GM18519 (cell line): Measurements from ENCODE around the gene ENO1.
"Not testable (repeated sequence)": the region's sequence is repeated elsewhere in the genome, so short reads cannot be mapped to it uniquely, and the experiment has no call there.

Experiments used
- ATAC-seq: cut with Tn5 transposase; IDR thresholded peaks from one replicate; pipeline ENCODE4 v1.9.1; 2021; ENCODE audit warnings: mild to moderate bottlenecking, moderate library complexity; ENCODE audit not compliant: unreplicated experiment, low FRiP score

The ENO1 gene

DNA sequence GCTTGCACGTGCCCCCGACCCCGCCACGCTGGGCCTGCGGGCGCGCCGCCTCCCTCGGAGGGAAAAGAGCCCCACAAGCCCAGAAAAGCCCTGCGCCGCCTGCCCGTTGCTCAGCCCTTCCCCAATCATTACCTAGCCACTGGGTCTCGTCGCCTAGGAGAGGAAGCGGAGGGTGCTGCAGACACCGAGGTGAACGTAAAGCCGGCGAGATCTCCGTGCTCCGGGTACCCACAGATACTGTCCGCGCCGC, at the start of gene ENO1:
TSS of gene ENO1 (minus strand) at position 239 of the 250 bp plus-strand sequence. CDS start 3,778 bp downstream, outside the sequence.
- ATAC-seq: no peak

GRCh38 chr1:8926707-8927694, 48.5 kb upstream of the ENO1 start:
- no peak for ATAC-seq

- ATAC-seq: no peak
These were observed 47.5 kb upstream of the ENO1 start for GRCh38 chr1:8925960-8926359.

DNA sequence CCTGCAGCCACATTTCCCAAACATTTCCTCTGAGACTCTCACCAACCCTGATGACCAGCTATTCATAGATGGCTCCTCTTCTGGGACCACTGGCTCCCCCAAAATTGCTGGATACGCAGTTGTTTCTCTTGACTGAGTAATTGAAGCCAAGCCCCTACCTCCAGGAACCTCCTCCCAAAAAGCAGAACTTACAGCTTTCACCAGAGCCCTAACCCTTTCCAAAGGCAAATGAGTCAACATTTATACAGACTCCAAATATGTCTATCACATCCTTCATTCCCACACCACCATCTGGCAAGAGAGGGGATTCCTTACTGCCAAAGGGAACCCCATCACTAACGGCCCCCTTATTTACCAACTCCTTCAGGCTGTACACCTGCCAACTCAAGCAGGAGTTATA, 46.9 kb upstream of the ENO1 start:
- no peak for ATAC-seq

DNA sequence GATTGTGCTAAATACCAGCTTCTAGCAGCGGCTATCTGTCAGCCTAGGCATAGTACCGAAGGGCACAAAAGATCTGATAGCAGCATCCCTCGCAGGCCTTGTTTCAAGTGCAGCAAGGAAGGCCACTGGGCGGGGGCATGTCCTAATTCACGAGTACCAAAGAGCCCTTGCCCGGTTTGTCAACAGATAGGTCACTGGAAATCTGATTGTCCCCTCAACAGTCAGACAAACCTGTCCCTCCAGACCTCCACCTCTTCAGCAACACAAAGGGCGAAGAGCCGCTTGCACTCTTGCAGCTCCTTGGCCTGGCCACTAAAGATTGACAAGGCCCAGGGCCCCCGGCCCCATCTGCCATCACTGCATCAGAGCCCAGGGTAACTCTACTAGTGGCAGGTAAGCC, 44.5 kb upstream of the ENO1 start:
- no peak for ATAC-seq

DNA sequence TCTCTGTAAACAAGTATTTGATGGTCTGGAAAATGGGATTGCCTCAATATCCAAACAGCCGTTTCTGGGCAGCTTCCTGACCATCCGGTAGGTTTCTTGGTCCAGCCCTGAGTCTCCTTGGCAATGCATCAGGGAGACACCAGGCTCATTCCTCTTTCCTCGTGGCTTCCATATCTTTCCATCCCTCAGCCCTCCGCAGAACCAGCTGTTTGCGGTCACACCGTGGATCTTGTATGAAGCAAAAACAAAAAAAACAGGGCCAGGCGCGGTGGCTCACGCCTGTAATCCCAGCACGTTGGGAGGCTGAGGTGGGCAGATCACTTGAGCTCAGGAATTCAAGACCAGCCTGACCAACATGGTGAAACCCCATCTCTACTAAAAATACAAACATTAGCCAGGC, 39.0 kb upstream of the ENO1 start:
- not testable (repeated sequence) for ATAC-seq

GRCh38 chr1:8915446-8915845, 37.0 kb upstream of the ENO1 start:
- ATAC-seq: no peak

DNA sequence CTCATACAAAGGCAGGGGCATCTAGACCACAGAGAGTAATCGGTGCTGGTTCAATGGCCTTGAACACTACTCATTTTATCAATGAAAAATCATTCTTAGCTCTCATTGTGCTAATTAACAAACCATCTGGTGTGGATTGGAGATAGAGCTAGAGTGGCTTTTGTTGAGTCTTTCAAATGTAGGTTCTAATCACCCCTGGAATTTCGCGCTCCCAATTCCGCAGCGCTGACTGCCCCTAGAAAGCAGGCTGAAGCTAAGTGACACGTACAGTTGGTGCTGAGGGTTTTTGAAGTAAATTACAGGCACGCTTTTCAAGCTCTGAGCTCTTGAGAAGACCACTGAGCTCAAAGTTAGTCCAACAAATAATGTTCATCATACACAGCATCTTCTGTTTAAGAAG, 36.0 kb upstream of the ENO1 start:
- ATAC-seq: no peak

- no peak for ATAC-seq
These were observed 35.0 kb upstream of the ENO1 start for GRCh38 chr1:8913457-8913856.

- no peak for ATAC-seq
These were observed 33.2 kb upstream of the ENO1 start for GRCh38 chr1:8911416-8912309.

- ATAC-seq: no peak
These were observed 32.4 kb upstream of the ENO1 start for GRCh38 chr1:8910914-8911313.

DNA sequence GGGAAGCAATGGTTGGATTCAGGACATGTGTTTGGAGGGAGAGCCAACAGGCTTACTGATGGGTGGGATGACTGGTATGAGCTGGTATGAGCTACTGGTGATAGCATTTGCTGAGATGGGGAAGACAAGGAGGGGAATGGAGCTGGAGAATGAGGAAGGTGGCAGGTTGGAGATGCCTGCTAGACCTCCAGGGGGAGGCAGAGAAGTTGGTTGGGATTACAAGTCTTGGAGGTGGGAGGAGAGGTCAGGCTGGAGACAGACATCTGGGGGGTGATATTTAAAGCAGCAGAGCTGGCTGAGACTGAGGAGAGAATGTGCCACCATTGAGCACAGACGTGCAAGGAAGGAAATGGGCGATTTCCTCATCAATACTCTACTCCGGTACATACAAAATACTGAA, 31.8 kb upstream of the ENO1 start:
- no peak for ATAC-seq

DNA sequence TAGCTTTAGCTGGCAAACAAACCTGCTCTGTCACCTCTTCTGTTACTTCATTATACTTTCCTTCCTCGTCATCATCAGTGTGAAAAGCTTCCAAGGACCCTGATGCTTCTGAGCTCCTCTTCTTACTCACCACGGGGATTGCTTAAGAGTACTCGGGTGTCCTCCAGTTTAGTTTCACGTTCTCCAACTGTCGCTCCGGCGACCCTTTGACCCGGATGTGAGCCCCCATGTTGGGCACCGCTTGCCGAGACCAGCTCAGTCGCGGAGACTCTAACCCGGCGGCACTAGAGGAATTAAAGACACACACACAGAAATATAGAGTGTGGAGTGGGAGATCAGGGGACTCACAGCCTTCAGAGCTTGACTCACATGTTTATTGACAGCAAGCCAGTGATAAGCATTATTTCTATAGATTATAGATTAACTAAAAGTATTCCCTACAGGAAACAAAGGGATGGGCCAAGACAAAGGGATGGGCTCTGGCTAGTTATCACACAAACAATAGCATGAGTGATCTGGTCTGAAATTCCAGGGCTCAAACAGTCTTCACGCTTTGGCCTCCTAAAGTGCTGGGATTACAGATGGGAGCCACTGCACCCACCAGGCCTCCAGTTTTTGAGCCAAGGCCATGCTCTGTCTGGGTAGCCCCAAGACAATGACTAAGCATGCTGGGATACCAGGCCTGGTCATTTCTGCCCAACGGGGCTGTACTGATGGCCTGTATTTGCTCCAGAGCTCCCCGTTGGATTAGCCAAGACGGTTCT, 30.1 kb upstream of the ENO1 start:
- ATAC-seq: no peak

DNA sequence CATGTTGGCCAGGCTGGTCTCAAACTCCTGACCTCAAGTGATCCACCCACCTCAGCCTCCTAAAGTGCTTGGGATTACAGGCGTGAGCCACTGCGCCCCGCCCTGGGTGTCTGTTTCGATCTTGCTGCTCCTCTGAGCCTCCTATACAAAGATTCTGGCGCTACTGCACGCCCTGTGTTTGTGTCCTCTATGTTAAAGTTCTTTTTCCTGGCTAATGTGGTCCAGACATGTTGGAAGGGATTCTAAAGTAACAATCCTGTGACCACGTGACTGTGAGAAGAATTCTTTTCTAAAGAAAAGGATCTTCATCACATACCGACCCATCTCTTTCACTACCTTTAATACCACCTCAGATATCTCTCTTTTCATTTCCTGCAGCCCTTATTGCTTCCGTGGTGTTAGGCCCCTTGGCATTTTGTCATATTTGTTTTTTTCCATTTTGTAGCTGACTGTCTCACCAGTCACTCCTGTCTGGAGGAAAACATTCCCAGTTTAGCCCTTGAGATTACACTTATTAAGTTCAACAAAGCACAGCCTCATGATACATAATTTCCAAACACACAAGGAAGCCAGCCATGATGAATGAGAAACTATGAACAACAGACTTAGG, 27.2 kb upstream of the ENO1 start:
- no peak for ATAC-seq

DNA sequence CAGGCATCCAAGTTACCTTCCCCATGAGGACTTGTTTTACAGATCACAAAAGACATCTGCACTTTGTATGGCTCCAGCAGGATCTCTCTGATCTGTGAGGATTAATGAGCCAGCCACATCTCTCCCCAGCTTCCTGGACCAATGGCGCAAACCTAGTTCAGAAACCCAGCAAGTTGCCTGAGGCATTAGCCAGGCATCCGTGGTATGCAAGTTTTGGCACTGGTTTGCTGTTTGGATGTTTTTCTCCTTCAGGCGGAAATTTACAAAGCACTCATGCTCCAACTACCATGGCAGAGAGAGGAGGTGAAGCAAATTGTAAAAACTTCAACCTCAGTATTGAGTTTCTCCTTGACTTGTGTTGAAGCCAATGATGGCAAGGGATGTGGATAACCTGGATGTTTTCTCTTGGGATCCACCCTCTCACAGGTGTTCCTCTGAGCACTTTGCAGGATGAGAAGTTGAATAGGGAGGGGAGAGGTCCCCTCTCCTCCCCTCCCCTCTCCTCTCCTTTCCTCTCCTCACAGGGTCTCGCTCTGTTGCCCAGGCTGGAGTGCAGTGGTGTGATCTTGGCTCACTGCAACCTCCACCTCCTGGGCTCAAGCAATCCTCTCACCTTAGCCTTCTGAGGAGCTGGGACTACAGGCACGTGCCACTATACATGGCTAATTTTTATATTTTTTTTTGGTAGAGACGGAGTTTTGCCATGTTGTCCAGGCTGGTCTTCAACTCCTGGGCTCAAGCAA, 25.6 kb upstream of the ENO1 start:
- no peak for ATAC-seq

DNA sequence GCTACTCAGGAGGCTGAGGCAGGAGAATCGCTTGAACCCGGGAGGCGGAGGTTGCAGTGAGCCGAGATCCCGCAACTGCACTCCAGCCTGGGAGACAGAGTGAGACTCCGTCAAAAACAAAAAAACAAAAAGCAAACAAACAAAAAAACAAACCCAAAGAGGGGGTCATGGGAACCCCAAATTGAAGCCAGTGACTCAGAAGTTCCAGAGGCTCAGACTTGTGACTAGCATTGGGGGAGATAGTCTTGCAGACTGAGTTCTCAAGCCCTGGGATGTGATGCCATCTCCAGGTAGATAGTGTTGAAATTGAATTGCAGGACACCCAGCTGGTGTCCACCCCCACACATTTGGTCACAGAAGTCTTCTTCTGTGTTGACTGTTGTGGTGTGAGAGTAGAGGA, 24.9 kb upstream of the ENO1 start:
- ATAC-seq: no peak

DNA sequence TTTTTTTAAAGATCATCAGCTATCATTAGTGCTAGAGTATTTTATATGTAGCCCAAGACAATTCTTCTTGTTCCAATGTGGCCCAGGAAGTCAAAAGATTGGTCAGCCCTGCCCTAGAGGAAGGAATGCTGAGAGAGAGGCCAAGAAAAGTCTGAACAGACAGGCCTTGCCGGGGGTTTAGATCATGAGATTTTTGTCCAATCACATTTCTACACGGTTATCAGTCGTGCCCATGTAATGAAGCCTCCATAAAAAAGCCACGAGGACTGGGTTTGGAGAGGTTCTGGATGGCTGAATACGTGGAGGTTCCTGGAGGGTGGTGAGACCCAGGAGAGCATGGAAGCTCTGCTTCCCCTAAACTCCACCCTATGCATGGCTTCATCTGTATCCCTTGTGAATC, 24.3 kb upstream of the ENO1 start:
- no peak for ATAC-seq

DNA sequence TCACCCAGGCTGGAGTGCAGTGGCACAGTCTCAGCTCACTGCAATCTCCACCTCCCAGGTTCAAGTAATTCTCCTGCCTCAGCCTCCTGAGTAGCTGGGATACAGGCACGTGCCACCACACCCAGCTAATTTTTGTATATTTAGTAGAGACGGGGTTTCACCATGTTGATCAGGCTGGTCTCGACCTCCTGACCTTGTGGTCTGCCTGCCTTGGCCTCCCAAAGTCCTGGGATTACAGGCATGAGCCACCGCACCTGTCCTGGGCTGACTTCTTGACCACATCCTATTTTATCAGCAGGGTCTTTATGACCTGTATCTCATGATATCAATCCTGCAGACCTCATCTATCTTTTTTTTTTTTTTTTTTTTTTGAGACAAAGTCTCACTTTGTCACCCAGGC, 22.2 kb upstream of the ENO1 start:
- ATAC-seq: not testable (repeated sequence)

DNA sequence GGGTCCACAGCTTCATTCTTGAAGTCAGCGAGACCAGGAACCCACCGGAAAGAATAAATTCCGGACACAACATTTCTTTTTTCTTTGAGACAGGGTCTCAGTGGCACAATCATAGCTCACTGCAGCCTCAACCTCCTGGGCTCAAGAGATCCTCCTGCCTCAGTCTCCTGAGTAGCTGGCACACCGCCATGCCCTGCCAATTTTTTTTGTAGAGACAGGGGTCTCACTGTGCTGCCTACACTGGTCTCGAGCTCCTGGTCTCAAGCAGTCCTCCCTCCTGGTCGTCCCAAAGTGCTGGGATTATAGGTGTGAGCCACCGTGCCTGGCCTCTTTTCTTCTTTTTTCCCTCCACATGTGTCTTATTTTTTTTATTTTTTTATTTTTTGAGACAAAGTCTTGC, 20.6 kb upstream of the ENO1 start:
- no peak for ATAC-seq

- ATAC-seq: not testable (repeated sequence)
These were observed 19.9 kb upstream of the ENO1 start for GRCh38 chr1:8898418-8898817.
